Measurements from ENCODE around the gene POT1. TPM values are rescaled to one million over a fixed set of nuclear protein-coding genes. Genes with fewer than 3 reads are reported as not detected.

Gene POT1, protein sequence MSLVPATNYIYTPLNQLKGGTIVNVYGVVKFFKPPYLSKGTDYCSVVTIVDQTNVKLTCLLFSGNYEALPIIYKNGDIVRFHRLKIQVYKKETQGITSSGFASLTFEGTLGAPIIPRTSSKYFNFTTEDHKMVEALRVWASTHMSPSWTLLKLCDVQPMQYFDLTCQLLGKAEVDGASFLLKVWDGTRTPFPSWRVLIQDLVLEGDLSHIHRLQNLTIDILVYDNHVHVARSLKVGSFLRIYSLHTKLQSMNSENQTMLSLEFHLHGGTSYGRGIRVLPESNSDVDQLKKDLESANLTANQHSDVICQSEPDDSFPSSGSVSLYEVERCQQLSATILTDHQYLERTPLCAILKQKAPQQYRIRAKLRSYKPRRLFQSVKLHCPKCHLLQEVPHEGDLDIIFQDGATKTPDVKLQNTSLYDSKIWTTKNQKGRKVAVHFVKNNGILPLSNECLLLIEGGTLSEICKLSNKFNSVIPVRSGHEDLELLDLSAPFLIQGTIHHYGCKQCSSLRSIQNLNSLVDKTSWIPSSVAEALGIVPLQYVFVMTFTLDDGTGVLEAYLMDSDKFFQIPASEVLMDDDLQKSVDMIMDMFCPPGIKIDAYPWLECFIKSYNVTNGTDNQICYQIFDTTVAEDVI
- 14.1 and 14.7 TPM in 2 replicates for total RNA-seq

DNA sequence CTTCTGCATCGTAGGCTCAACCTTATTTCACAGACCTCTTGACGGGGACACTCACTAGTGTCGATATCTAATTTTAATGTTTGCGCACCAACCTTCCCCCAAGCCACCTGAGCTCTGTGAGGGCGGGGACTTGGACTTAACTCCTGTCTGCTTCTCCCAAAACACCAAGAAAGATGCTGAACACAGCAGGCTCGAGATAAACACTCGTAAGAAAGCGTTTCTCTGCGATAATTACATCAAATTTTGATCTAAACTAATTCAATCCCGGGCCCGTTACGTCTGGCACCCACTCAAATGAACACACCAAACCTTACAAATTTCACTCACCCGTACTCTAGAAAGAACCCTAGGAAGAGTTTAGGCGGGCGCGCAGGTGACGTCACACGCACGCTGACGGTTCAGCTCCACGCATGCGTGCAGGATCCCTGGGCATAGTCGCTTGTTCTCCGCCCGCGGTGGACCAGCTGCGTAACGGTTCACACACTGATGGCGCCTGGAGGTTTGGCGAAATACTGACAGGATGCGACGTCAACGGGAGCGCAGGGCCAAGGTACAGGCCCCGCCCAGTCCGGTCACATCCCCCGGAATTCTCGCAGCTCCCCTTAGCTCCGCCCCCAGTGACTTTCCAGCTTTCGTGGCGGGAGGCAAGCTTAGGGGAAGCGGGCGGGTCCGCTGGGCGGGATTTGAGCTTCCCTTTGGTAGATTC, at the start of gene POT1:
TSS of gene POT1 (minus strand) at position 359 of the 706 bp plus-strand sequence. CDS start 32,652 bp downstream, outside the sequence.

Other genes starting within 250 kb of the POT1 start
- gene GPR37, start 164.0 kb downstream of the POT1 start, total RNA-seq = 0.10 TPM in 1 of 2 replicates, not detected in the other

All from mammary microvascular endothelial cell (primary cell).